HG03520 (cell line): Measurements from ENCODE around the gene NAA50.

ENCODE experiments used
- ATAC-seq: cut with Tn5 transposase; IDR thresholded peaks from one replicate; pipeline ENCODE4 v1.9.1; 2021; ENCODE audit warnings: mild to moderate bottlenecking, moderate library complexity; ENCODE audit not compliant: unreplicated experiment

Gene NAA50

DNA sequence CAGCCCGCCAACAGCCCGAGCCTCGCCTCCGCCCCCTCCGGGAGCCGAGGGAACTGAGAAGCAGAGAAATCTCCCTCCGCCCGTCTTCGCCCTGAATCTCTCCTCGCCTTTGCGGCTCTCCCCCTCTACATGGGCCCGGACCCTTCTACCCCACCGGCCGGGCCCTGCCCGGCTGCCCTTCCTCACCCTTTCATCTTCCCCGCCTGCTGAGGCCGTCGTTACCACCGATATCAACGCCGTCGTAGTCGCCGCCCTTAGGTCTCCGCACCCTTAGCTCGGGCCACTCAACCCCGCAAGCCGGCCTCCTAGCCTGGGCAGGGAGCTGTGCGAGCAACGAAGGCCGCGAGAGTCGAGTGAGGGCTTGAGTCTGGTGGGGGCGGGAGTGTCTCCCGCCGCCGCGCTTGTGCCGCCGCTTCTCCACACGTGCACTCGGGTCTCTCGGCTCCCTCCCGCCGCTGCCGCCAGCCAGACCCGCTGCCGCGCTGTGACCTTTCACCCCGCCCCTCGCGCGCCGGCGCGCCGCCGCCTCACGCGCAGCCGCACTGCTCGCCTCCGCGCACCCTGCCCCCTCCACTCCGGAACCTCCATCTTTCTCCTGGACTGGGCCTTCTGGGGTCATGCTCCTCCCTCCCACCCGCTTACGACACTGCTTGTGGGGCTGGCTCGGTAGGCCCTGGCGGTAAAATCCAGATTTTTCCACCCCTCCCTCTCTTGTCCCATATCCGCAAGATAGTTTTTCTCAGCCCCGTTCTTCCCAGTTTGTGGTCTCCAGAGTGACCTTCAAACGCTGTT lies at the start of gene NAA50:
TSS of gene NAA50 (minus strand) at position 494 of the 792 bp plus-strand sequence. CDS start at position 194, 300 bp downstream.
- ATAC-seq = peak; percentile 44

DNA sequence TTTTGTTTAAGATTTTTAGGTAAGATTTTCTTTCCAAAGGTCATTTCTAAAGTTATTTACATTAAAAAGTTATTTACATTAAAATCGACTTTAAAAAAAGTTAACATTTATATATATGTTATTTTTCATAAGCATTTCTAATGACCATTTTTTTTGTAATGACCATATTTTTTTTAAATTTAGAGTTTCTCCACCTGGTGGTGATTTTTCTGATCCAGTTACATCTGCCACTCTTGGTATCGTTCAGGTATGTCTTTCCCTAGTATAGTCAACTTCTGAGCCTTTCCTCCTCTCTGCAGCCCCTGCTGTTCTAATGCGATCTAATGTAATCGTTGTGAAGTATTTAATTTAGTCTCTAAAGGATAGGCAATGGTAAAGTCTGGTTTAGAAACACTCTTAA lies 49.6 kb upstream of the NAA50 start:
- ATAC-seq = no peak

DNA sequence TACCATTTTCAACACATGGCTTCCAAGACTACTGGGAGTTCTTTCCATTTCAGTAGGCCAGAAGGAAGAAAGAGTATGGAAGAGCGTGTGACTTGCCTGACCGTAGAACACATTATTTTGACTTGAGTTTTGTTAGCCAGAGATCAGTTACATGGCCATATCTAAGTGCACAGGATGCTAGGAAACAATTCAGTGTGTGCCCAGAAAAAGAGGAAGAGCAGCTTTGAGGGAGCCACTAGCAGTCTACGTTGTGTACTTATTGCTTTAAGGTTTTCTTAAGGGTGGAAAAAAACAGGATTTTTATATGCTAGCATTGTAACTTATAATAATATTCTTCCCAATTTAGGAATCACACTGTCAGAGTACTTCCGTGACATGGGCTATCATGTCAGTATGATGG lies 48.5 kb upstream of the NAA50 start:
- no peak for ATAC-seq

DNA sequence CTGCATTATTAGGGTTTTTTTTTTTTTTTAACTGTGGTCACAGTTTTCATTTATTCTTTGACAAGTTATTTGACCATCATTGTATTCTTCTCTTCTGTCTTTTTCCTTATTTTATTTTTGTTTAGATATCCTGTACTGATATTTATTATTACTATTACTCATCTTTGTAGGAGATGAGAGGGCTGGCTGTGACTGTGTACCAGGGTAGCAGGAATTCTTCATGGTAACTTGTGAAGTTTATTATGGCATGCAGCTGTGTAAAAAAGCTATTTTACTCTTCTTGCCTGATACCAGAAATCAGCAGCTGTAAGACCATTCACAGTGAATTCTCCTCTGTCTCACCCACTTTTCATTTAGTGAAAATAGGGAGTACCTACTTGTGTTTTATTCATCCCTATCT lies 45.3 kb upstream of the NAA50 start:
- no peak for ATAC-seq

DNA sequence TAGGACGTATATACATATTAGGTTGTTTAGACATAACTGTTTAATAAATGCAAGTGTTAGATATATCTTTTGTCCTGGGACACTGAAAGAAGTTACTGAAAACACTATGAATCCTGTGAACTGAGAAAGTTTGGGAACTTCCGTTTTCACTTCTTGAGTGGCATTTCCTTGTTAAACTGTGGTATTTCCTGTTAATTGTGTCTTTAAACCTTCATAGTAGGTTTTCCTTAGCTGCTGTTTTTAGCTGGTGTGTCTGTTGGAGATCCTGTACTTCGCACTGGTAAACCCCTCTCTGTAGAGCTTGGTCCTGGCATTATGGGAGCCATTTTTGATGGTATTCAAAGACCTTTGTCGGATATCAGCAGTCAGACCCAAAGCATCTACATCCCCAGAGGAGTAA lies 37.9 kb upstream of the NAA50 start:
- no peak for ATAC-seq

DNA sequence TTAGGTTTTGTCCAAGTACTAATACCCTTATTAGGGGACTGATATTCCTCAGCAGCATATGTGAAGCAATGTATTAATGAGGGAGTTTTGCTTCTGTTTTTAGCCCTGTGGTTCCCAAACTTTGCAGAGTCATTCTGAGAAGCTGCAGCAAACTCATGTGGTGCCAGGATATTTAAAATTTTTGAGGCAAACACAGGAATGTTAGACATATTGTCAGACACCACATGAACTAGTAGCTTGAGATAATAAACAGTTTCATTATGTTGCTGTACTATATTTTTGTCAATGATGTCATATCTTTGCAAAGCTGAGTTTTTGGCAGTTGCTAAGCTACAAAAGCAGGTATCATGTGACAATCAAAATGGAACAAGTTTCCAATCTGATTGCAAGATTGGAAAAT lies 37.4 kb upstream of the NAA50 start:
- ATAC-seq = peak; percentile 83

DNA sequence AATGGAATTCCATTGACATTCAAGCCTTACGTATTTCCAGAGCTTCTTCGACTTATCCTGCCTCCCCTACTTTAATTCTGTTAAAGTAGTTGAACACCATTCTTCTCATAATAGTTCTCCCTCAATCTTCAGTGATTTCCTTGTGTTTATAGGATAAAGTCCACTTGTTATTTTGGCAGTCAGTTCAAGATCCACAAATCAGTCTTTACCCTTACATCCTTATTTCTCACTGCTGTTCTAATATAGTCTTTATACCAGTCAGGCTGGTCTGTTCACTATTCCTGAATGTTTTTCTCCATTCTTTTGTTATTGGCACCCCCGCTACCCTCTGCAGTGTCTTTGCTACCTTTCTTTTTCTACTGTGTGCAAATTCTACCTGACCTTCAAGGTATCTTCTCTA lies 30.5 kb upstream of the NAA50 start:
- ATAC-seq = no peak

DNA sequence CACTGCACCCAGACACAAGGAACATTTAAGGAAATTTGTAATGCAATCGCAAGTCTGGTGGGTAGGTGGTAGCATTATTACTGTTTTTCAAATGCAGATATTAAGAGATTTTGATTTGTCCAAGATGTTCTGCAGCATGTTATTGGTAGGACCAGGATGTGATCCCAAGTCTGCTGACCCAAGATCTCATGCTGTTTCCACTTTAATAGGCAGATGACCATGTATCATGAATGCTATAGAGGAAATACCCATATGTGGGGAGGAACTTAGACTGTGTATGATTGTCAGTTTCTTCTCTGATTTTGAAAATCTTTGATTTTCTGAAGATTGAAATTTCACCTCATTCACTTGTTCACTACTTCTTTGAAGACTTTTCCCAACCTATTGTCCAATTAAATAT lies 29.5 kb upstream of the NAA50 start:
- no peak for ATAC-seq

DNA sequence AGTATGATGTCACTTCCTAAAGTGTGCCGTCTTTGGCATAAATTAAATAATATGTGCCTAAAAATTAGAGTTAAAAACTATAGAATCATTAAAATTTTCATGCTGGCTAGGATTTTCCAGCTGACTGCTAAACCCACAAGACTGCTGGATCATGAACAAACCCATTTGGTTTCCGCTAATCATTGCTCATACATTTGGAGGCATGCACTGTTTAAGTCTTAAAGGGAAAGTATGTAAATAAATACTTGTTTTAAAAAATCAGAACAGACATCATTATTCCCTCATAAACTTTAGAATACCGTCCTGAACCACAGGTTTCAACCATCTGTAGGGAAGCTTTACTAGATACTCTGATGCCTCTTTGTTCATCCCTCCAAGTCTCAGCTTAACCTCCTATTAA lies 27.3 kb upstream of the NAA50 start:
- ATAC-seq = no peak

DNA sequence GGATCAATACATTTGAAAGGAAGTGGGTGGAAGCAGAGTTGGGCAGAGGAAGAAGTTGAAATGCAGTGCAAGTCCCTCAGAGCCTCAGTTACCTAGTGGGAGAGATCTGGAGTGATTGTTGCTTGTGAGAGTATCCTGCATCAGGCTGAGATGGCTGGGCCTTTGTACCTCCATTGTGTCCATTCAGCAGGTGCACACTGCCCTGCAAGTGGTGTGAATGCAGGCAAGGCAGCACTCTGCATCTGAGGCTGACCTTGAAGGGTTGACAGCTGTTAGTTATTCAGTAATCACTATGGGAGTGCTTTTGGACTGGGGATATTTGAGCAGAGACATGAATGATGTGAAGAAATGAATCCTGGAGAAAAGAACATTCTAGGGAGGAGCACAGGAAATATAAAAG lies 25.9 kb upstream of the NAA50 start:
- ATAC-seq = no peak

DNA sequence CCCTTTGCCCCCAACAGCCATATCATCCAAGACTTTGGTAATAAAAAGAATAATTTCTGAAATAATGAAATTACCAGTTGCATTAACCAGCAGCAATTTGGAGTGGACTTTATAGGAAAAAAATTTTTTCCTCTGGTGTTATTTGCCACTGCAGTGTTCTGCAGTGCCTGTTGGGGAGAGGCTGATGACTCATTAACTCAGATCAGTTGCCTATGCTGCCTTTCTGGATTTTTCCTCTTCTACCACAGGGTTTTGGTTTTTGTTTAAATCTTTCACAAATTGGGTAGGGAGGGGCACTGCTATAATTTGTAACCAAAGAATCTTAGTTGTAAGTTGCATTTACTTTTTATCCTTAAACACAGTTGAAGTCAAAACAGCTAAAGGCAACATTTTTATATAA lies 23.5 kb upstream of the NAA50 start:
- ATAC-seq = no peak

DNA sequence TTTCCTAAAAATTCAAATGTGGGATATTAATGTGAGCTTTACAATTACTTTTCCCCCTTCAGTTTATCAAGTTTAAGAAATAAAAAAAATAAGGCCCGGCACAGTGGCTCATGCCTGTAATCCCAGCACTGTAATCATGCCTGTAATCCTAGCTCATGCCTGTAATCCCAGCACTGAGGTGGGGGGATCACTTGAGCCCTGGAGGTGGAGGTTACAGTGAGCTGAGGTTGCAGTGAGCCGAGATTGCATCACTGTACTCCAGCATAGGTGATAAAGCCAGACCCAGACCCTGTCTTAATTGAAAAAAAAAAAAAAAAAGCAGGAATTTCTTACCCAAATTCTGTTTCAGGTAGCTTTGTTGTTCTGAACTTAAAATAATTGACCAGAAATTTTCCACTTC lies 18.6 kb upstream of the NAA50 start:
- ATAC-seq = no peak

DNA sequence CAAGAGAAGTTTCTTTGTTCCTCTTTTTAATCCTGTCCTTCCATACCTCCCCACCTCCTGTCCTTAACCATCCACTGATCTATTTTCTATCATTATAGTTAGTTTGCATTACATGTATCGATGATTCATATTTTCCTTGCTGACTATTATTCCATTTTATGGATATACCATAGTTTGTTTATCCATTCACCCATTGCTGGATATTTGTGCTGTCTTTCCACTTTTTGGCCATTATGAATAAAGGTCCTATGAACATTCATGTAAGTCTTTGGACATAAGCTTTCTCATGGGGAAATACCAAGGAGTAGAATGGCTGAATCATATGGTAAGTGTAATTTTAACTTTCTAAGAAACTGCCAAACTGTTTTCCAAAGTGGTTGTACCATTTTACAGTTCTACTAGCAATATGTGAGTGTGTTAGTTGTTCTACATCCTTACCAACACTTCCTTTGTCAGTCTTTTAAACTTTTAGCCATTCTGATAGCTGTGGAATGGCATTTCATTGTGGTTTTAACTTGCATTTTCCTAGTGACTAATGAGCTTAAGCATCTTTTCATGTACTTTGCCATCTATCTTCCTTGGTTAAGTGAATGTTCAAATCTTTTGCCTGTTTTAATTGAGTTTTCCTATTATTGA lies 12.5 kb upstream of the NAA50 start:
- ATAC-seq = no peak

DNA sequence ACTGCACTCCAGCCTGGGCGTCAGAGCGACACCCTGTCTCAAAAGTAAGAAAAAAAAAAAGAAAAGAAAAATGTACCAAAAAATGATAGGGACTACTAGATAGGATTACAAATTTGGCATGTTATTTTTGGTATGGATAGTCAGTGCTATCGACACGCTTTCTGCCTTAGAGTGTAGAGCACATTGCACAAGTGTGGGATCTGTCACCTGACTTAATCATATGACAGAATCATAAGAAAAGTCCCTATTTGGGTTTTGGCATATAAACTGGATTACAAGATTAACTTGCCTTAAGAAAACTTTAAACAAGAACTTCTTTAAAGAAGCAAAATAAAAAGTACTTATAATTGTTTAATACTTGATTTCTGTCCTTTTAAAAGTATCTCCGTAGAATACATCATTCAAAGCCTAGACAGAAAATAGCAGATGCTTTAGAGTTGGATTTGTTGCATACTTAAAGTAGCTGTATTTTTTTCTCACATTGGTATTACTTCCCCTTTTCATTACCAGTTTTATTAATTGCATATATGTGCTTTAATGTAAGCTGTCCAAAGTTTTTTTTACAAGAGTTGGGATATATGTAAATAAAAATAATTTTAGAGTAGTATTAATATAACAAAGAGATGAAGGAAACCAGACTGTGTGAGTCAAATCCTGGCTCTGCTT lies 8.6 kb upstream of the NAA50 start:
- no peak for ATAC-seq

DNA sequence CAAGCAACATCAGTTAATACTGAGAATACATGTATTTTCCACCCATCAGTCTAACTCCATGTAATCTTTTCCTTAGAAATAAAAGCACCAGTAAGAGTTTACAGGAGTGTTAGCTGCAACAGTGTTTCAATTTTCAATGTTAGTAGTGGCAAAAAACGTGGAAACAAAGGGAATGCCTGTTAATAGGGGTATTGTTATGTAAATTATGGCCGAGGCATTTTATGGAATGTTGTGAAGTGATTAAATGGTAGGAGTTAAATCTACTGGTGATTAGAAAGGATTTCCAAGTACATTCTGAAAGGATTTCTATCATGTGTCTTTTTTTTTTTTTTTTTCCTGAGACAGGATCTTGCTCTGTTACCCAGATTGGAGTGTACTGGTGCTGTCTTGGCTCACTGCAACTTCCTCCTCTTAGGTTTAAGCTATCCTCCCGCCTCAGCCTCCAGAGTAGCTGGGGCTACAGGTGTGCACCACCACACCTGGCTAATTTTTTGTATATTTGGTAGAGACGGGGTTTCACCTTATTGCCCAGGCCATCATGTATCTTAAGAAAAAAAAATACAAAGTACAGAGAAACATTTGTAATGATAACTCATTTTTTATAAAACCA lies 7.4 kb upstream of the NAA50 start:
- no peak for ATAC-seq

DNA sequence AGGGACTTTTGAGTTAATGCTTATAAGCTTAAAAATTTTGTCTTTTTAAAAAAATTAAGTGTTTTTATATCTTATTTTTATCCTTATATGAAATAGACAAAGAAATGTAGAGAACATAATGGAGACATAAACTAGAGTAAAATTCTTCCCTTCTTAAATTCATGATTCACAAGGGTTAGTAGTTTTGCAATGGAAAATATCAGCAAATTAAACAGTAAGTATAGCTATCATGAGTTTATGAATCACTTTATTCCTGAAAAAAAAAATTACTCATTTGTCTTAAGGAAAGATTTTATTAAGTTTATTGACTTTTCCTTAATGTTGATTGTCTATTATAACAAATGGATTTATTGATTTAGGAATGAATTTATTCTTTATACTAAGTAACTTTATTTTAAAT lies 5.1 kb upstream of the NAA50 start:
- no peak for ATAC-seq

DNA sequence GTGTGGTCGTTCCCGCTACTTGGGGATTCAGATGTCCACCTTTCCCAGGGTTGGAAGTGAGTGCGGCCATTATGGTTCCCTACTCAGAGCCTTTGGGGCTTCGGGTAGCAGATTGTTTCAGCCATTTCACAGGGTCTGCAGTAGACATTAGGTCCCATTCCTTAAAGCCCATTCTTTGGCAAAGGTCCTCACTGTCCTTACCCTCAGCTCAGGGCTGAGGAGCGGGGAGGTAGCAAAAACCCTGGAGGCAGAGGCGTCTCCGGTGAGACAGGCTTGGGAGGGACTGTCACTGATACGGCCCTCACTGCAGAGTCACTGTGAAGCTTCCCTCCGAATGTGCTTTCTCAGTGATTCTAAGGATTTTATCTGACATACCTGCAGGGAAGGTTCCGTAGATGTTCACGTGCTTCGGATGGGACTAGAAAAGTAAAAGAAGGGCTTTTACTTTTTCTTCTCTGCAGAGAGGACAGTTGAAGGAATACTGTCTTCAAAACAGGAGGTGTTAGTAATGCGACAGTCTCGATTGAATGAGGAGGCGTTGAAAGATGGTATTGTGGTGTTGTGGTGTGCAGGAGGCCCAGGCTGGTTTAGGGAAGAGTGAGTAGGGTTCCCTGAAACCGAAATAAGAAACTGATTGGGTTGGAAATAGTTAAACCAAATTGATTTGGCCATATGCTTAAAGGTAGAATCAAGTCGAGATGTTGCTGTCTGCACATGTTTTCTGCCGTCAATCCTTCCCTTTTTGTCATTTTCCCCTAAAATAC lies 1.4 kb upstream of the NAA50 start:
- ATAC-seq = no peak

DNA sequence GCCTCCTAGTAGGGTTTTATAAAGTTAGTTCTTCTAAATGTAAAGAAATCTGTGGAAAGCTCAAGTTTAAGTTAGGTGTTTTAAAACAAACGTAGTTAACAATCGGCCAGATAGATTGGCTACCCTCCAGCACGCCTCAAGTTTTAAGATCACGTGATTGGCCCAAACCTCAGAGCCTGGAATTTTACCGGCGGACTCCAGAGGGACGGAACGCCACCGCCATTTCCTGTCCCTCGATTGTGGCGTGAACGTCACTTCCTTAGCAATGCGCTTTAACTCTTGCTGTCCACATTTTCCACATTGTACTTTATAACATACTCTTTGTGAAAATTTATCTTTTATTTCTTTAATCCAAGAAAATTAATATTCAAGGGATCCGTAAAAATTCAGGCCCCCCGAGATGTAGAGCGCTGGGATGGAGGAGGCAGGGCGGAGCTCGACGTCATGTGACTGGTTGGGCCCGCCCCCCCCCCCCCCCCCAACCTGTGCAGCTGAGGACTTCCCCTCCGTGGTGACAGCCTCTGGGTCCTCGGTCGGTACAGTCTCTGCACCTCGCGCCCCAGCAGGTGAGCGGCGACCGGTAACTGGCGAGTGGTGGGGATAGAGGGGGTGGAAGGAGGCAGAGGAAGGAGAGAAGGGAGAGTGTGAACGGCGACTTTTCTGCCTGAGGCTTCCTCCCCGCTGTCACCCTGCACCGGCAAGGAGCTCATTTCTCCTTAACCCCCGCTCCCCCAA lies 666 bp upstream of the NAA50 start, which contains the start of gene ATP6V1A:
TSS of gene ATP6V1A (plus strand) at position 488 of the 735 bp plus-strand sequence. CDS start 31,719 bp downstream, outside the sequence.
- peak; percentile 40 for ATAC-seq

DNA sequence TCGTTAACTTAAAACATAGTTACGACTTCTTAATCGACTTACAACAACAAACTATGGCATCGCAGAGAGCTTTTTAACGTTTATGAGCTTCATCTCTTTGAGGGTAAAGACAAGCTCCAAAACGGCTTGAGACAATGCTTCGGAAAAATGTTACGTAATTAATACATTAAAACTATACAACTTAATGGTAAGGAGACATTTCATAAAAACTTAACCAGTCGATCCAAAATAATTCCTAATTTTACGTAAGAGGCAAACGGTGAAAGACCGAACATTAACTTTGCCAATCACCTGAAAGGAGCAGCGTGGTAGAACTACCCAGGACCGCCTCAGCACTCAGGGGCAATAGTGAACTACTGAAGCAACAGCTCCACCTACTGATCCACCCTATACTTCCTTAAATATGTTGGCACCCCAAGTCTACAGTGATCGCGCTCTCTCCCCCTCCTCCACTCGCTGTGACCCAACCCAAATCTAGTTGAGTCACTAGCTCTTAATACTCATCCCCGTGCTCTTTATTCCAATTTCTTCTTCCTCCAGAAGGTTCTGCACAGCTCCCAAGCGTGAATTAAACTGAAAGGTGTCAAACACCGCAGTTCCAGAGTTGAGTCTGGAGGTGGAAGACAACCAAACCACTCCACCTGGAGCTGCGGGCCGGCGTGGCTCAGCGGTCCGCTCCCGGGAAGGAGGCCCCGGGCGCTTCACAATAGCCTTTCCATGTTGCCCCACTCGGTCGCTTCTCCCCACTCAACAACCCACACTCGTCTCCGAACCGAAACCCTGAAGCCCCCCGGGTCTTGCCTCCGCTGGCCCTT lies 901 bp downstream of the NAA50 start:
- ATAC-seq = peak; percentile 46
